DOHH2 (cell line): ENCODE measurements around the gene PPP1R7.

Source experiments
- H3F3A ChIP-seq: fragments of 200-600 bp; sonication (generic), shearing (Covaris generic); 2 replicates; pipeline ENCODE4 v1.6.0; 2016; ENCODE audit warnings: antibody characterized with exemption, mild to moderate bottlenecking; ENCODE audit not compliant: control insufficient read depth, insufficient read depth
- H3K27ac ChIP-seq: fragments of 200-600 bp; sonication (generic); 2 replicates; pipeline ENCODE4 v1.5.1; 2014; ENCODE audit warnings: low read depth, mild to moderate bottlenecking, low read length, moderate library complexity
- H3K27me3 ChIP-seq: fragments of 200-600 bp; sonication (generic); 2 replicates; pipeline ENCODE4 v1.6.1; 2014; ENCODE audit warnings: mild to moderate bottlenecking, low read length, mixed read lengths; ENCODE audit not compliant: control insufficient read depth
- H3K36me3 ChIP-seq: fragments of 200-600 bp; sonication (generic); 2 replicates; pipeline ENCODE4 v1.6.1; 2014; ENCODE audit warnings: mild to moderate bottlenecking, low read length, moderate library complexity, mixed read lengths; ENCODE audit not compliant: control insufficient read depth
- H3K4me1 ChIP-seq: fragments of 200-600 bp; sonication (generic); 2 replicates; pipeline ENCODE4 v1.6.1; 2014; ENCODE audit warnings: mild to moderate bottlenecking, low read length, mixed read lengths; ENCODE audit not compliant: control insufficient read depth
- H3K4me2 ChIP-seq: fragments of 200-600 bp; sonication (generic); 2 replicates; pipeline ENCODE4 v1.6.0; 2014; ENCODE audit warnings: mild to moderate bottlenecking, low read length, moderate library complexity
- H3K4me3 ChIP-seq: fragments of 200-600 bp; sonication (generic); 2 replicates; pipeline ENCODE4 v1.5.1; 2014; ENCODE audit warnings: mild to moderate bottlenecking, low read length, mixed read lengths
- H3K79me2 ChIP-seq: fragments of 200-600 bp; sonication (generic); 2 replicates; pipeline ENCODE4 v1.6.1; 2014; ENCODE audit warnings: mild to moderate bottlenecking, low read length, mixed read lengths; ENCODE audit not compliant: control insufficient read depth
- H3K9me2 ChIP-seq: fragments of 200-600 bp; sonication (generic); replicated peaks from 2 replicates; pipeline ENCODE4 v1.6.1; 2014; ENCODE audit warnings: mild to moderate bottlenecking, low read length, mixed read lengths; ENCODE audit not compliant: control insufficient read depth
- H3K9me3 ChIP-seq: fragments of 200-600 bp; sonication (generic); 2 replicates; pipeline ENCODE4 v1.6.1; 2014; ENCODE audit warnings: antibody characterized with exemption, low read length, mixed read lengths; ENCODE audit not compliant: control insufficient read depth, insufficient read depth
- H4K20me1 ChIP-seq: fragments of 200-600 bp; sonication (generic); 2 replicates; pipeline ENCODE4 v1.6.0; 2014; ENCODE audit warnings: low read depth, mild to moderate bottlenecking, antibody characterized with exemption, low read length, moderate library complexity; ENCODE audit not compliant: control insufficient read depth, insufficient read depth
- EZH2phosphoT487 ChIP-seq: fragments of 200-600 bp; sonication (generic); IDR thresholded peaks from 2 replicates; pipeline ENCODE4 v1.6.1; 2017; ENCODE audit warnings: borderline replicate concordance, mild to moderate bottlenecking, antibody characterized with exemption, low read length, moderate library complexity, mixed read lengths
- TF ChIP-seq, protein P1 (sequence below): fragments of 200-600 bp; sonication (generic); IDR thresholded peaks from one replicate; pipeline ENCODE4 v1.5.1; 2014; ENCODE audit warnings: antibody characterized with exemption, mild to moderate bottlenecking, low read depth, low read length; ENCODE audit not compliant: poor library complexity, severe bottlenecking

Gene PPP1R7

DNA sequence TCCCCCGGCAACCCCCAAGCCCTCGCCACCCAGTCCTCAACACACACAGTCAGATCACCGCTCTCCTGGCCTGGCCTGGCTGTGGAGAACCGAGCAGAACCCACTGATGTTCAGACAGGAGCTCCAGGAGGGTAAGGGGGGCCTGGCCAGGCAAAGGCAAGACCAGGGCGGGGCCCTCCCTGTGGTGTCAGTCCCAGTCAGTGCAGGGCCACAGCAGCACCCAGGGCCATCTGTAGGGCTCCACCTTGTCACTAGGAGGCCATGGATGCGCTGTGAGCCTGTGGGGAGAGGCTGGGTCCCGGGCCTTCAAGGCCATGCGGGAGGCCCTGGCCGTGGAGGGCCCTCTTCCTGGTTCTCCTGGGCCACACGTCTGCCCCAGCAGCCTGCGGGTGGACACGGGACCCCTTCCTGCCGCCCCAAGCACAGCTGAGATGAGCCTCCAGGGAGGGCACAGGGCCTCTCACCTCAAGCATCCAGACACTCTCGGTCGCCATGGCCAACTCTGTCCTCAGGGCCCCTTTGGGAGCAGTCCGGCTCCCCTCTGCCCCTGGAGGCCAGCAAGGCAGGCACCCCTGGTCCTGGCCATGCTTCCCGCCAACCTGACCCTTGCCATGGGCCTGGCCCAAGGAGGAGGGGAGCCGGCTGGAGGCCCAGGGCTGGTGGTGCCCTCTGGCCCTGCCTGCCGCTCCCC, 40.2 kb downstream of the PPP1R7 start:
- TF ChIP-seq EZH2phosphoT487, result no peak
- TF ChIP-seq, protein P1, sequence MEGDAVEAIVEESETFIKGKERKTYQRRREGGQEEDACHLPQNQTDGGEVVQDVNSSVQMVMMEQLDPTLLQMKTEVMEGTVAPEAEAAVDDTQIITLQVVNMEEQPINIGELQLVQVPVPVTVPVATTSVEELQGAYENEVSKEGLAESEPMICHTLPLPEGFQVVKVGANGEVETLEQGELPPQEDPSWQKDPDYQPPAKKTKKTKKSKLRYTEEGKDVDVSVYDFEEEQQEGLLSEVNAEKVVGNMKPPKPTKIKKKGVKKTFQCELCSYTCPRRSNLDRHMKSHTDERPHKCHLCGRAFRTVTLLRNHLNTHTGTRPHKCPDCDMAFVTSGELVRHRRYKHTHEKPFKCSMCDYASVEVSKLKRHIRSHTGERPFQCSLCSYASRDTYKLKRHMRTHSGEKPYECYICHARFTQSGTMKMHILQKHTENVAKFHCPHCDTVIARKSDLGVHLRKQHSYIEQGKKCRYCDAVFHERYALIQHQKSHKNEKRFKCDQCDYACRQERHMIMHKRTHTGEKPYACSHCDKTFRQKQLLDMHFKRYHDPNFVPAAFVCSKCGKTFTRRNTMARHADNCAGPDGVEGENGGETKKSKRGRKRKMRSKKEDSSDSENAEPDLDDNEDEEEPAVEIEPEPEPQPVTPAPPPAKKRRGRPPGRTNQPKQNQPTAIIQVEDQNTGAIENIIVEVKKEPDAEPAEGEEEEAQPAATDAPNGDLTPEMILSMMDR, result no peak
- Histone ChIP-seq H3K27me3 (peaks cover 3% of the 10 kb centered on the region; the same call in 1 of the 2 replicates), H3K36me3 (no peaks in the 10 kb centered on the region), H4K20me1 (no peaks in the 10 kb centered on the region), H3K79me2 (no peaks in the 10 kb centered on the region), H3F3A (no peaks in the 10 kb centered on the region), H3K4me3 (no peak overlapping the region), H3K4me2 (no peak overlapping the region), H3K9me2 (no peaks in the 10 kb centered on the region), H3K9me3 (no peaks in the 10 kb centered on the region), H3K4me1 (peaks cover 12% of the 10 kb centered on the region), H3K27ac (no peak overlapping the region)

DNA sequence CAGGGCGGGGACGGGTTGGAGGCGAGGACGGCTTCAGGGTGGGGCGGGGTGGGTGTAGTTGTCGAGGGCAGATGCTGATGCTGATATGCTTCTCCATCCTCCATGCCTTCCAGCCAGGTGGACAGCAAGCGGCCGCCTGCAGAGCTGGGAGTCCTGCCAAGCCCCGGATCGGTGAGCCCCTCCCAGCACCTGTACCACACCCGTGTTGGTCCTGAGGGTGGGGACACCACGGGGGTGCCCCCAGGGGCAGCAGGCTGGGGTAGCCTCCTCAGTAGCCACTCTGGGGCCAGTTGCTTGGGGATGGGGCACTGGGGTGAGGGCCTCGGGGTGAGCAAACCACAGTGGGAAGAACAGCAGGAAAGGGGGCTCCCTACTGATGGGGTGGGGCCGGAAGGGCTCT, 40.8 kb downstream of the PPP1R7 start:
- peaks cover 3% of the 10 kb centered on the region; the same call in 1 of the 2 replicates for H3K27me3 ChIP-seq
- TF ChIP-seq, protein P1, result no peak
- no peak for TF ChIP-seq EZH2phosphoT487
- no peaks in the 10 kb centered on the region for H3K79me2 ChIP-seq
- H3K4me1 ChIP-seq, result peaks cover 12% of the 10 kb centered on the region
- H3F3A ChIP-seq, result no peaks in the 10 kb centered on the region
- H3K9me3 ChIP-seq, result no peaks in the 10 kb centered on the region
- H3K4me2 ChIP-seq, result no peak overlapping the region
- H3K36me3 ChIP-seq, result no peaks in the 10 kb centered on the region
- H3K4me3 ChIP-seq, result no peak overlapping the region
- no peaks in the 10 kb centered on the region for H3K9me2 ChIP-seq
- H4K20me1 ChIP-seq, result no peaks in the 10 kb centered on the region
- H3K27ac ChIP-seq, result no peak overlapping the region

DNA sequence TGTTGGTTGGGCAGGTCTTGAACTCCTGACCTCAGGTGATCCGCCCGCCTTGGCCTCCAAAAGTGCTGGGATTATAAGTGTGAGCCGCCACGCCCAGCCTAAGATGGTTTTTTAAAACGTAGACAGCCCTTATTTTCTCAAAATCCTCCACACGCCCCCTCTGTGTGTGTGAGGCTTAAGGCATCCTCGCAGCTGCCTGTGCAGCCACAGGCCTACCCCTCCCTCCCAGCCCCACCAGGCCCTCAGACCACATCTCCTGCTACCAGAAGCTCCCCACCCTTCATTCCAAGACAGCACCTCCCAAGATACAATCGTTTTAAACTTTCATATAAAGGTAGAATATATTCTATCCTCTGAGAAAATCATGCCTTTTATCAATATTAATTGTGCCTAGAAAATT, 43.0 kb downstream of the PPP1R7 start:
- Histone ChIP-seq H3K27ac (no peak overlapping the region), H3K79me2 (no peaks in the 10 kb centered on the region), H3K4me1 (peaks cover 5% of the 10 kb centered on the region), H3K4me3 (no peak overlapping the region), H3K9me3 (no peaks in the 10 kb centered on the region), H3K27me3 (no peaks in the 10 kb centered on the region), H3K36me3 (no peaks in the 10 kb centered on the region), H4K20me1 (no peaks in the 10 kb centered on the region), H3F3A (no peaks in the 10 kb centered on the region), H3K9me2 (no peaks in the 10 kb centered on the region), H3K4me2 (no peak overlapping the region)
- TF ChIP-seq EZH2phosphoT487, result no peak
- TF ChIP-seq, protein P1, result no peak
